Adrenal gland (tissue), 12 donors: ENCODE measurements around the gene MAT2B. TPM values are rescaled to one million over a fixed set of nuclear protein-coding genes. Genes with fewer than 3 reads are reported as not detected.

Experiments used
- DNase-seq, 7 donors: peaks; one replicate each; pipeline ENCODE4 v3.0.0-alpha.2; 2019 to 2020
- H3K27ac ChIP-seq, 5 donors: fragments of 200-600 bp; sonication (generic) in 4 of 5; 1 replicate in 3 of 5; 2 replicates in 2 of 5; pipeline versions ENCODE4 v1.5.1 to v1.8.0; 2016 to 2020; ENCODE audit warnings: mild to moderate bottlenecking in 1 of 5
- H3K27me3 ChIP-seq: fragments of 200-600 bp; 2 replicates; pipeline ENCODE4 v1.8.0; 2021
- H3K36me3 ChIP-seq, 2 donors: fragments of 200-600 bp; replicated peaks in 1 of 2; 1 replicate in 1 of 2; 2 replicates in 1 of 2; pipeline versions ENCODE4 v1.5.1 to v1.8.0; 2018 to 2022
- H3K4me1 ChIP-seq, 2 donors: fragments of 200-600 bp; replicated peaks in 1 of 2; 1 replicate in 1 of 2; 2 replicates in 1 of 2; pipeline versions ENCODE4 v1.5.1 to v1.8.0; 2018 to 2021
- H3K4me3 ChIP-seq, 4 donors: fragments of 200-600 bp; sonication (generic) in 3 of 4; one replicate each; pipeline ENCODE4 v1.5.1; 2016 to 2018
- H3K9me3 ChIP-seq, 3 donors: fragments of 200-600 bp; sonication (generic) in 1 of 3; replicated peaks in 1 of 3; 1 replicate in 2 of 3; 2 replicates in 1 of 3; pipeline versions ENCODE4 v1.5.1 to v1.8.0; 2016 to 2021
- POLR2A ChIP-seq, 2 donors: fragments of 450-650 bp; IDR thresholded peaks; one replicate each; pipeline ENCODE4 v1.6.1; 2017; ENCODE audit warnings: antibody characterized with exemption in 2 of 2, mild to moderate bottlenecking in 2 of 2, moderate library complexity in 1 of 2
- whole genome bisulfite sequencing, 4 donors: extraction: QIAGEN DNeasy Blood & Tissue Kit in 2 of 4; methylation state at CpG; one replicate each; pipeline versions ENCODE4 v1.1.5 to v1.1.7; 2013 to 2017; 5-methylcytosine and 5-hydroxymethylcytosine counted together
- intact Hi-C, 2 donors: fragments of 100-400 bp; cut with DNase I; formaldehyde crosslinking; loops; one replicate each; pipeline versions ENCODE4 v1.14.1 to v1.15.0; 2022 to 2023
- polyA plus RNA-seq, 3 donors: library from polyadenylated mRNA; stranded (reverse); fragments of 200-250 nt in 2 of 3; fragments of 350-450 nt in 1 of 3; fragmentation: Illumina TruSeq in 1 of 3; extraction: RNeasy Lipid Tissue Mini Kit (QIAGEN cat#74804) in 1 of 3; gene quantifications; one replicate each; pipeline ENCODE4 v1.2.3, GENCODE V29; 2013 to 2014
- total RNA-seq, 9 donors: library from RNA; depleted of rRNA in 4 of 9; stranded (reverse); fragments of >200 nt in 4 of 9; fragments of 120-200 nt in 1 of 9; fragmentation: NEBNext Ultra II Directional in 1 of 9; extraction: Animal tissue kit (Norgen Biotek cat#: 25700) in 1 of 9; gene quantifications; one replicate each; pipeline versions ENCODE4 v1.1.0 to v1.2.4, GENCODE V29; 2013 to 2023
- TF ChIP-seq, protein P1 (sequence below), 6 experiments: fragments of 450-650 bp in 4 of 6; fragments of 200-600 bp in 2 of 6; sonication (generic) in 1 of 6; IDR thresholded peaks; 1 replicate in 5 of 6; 2 replicates in 1 of 6; pipeline versions ENCODE4 v1.5.1 to v1.8.0; 2016 to 2021; ENCODE audit warnings: antibody characterized with exemption in 6 of 6, mild to moderate bottlenecking in 2 of 6, moderate library complexity in 1 of 6
- donor health status: healthy with polysubstance abuse.
- donor health status: Bipolar disorder and iron deficiency.
- donor health status: DM: yes; HTN: yes; CAD: no.
- donor health status: DM: no; HTN: no; CAD: no.
- donor health status: DM: no; HTN: no; CAD: no.
- donor health status: DM: yes; HTN: yes; CAD: no.

The MAT2B gene
- total and polyA plus RNA-seq, 12 donors, result 20.9 to 83.7 (median 57.5) TPM

DNA sequence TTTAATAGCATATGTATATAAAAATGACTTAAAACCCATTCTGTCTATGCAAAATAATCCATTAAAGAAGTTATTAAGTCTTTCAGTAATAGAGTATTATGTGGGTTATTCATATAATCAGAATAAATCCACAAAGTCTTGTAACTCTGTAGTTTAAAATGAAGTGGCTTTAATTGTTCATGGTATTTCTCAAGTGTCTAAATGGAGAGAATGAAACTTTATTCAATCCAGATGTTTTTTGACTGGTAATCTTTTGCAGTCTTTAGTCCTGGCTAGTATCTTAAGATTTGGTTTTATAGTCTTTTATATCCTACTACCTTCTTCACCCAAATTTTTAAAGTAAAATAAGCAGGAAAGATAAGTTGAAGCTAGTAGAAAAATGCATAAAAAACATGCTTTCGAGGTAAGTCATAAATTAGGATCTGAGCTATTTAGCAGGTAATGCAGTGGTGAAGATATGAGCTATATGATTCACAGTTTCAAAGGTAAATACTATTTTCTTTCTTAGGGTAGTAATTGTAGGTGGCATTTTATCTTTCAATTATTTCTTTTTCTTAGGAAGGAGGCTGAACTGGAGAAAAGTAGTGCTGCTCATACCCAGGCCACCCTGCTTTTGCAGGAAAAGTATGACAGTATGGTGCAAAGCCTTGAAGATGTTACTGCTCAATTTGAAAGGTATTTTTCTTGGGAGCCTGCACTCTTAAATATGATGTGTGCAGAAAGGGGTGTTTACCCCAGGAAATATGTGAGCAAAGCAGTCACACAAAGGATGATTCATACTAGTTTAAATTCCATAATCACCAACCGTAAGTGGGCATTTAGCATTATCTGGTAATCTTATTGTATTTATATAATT, 27.1 kb upstream of the MAT2B start:
- no peaks in the 10 kb centered on the region for H3K4me1 ChIP-seq
- intact Hi-C loops, result no loop called here
- no peaks in the 10 kb centered on the region for H3K27me3 ChIP-seq
- no peak overlapping the region for H3K27ac ChIP-seq
- no peak for DNase-seq
- H3K4me3 ChIP-seq, result no peak overlapping the region
- peaks cover 0 to 4% (median 0%) of the 10 kb centered on the region in 3 donors for H3K9me3 ChIP-seq
- TF ChIP-seq, protein P1, sequence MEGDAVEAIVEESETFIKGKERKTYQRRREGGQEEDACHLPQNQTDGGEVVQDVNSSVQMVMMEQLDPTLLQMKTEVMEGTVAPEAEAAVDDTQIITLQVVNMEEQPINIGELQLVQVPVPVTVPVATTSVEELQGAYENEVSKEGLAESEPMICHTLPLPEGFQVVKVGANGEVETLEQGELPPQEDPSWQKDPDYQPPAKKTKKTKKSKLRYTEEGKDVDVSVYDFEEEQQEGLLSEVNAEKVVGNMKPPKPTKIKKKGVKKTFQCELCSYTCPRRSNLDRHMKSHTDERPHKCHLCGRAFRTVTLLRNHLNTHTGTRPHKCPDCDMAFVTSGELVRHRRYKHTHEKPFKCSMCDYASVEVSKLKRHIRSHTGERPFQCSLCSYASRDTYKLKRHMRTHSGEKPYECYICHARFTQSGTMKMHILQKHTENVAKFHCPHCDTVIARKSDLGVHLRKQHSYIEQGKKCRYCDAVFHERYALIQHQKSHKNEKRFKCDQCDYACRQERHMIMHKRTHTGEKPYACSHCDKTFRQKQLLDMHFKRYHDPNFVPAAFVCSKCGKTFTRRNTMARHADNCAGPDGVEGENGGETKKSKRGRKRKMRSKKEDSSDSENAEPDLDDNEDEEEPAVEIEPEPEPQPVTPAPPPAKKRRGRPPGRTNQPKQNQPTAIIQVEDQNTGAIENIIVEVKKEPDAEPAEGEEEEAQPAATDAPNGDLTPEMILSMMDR (IDR thresholded peaks at IDR 0.05), result no peak
- no peak for TF ChIP-seq POLR2A (IDR thresholded peaks at IDR 0.05)
- H3K36me3 ChIP-seq, result no peaks in the 10 kb centered on the region
- WGBS, 4 donors, result 92 to 97% (median 95%) methylated on average over 2 of the region's 2 CpGs

DNA sequence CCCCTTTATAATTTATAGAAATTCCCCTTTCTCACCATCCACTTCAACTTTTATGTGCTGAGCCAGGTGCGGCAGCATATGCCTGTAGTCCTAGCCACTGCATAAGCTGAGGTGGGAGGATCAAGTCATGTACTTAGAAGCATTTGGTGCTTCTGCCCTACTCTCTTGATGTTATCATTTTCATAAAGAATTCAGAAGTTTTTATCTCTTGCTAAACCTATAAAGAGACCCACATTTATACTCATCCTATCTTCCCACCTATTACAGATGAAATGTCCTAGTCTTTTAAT, 26.5 kb upstream of the MAT2B start:
- no peak for TF ChIP-seq POLR2A (IDR thresholded peaks at IDR 0.05)
- TF ChIP-seq, protein P1 (IDR thresholded peaks at IDR 0.05), result no peak
- Histone ChIP-seq H3K4me1 (no peaks in the 10 kb centered on the region), H3K4me3 (no peak overlapping the region), H3K27me3 (no peaks in the 10 kb centered on the region), H3K9me3 (peaks cover 0 to 4% (median 0%) of the 10 kb centered on the region in 3 donors), H3K36me3 (no peaks in the 10 kb centered on the region), H3K27ac (no peak overlapping the region)
- WGBS, 4 donors, result 94 to 100% (median 100%) methylated on average over 1 of the region's 1 CpG
- DNase-seq, result no peak
- intact Hi-C loops, result no loop called here

DNA sequence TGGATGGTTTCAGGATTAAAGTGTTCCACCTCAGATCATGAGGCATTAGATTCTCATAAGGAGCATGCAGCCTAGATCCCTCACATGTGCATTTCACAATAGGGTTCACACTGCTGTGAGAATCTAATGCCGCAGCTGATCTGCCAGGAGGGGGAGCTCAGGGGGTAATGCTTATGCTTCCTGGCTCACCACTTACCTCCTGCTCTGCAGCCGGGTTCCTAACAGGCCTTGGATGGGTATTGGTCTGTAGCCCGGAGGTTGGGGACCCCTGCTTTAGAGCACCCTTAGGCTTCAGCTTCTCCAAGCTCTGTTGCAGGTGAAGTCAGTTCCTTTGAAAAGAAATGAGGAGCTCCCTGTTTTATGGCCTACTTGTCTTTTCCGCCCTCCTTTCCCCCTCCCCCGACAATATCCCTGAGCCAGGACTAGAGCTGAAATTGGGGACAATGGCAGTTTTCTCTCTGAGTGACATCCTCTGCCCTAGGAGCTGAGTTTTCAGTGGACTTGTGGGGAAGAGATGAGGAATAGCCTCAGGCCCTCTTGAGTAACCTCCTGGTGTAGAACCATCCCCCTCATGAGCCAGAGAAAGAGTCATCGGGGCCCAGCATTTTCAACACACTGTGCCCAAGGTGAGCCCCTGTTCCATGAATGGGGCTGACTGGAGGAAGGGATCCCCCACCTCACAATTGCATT, 16.2 kb upstream of the MAT2B start:
- H3K4me3 ChIP-seq, result no peak overlapping the region
- TF ChIP-seq, protein P1 (IDR thresholded peaks at IDR 0.05), result no peak
- TF ChIP-seq POLR2A (IDR thresholded peaks at IDR 0.05), result no peak
- intact Hi-C loops, result loop anchor here in 1 of 2 donors (5.0 kb wide), 1 partner anchor 638 kb away; no protein-coding TSS in a partner anchor
- WGBS, 4 donors, result 75 to 96% (median 87%) methylated on average over 5 to 6 of the region's 6 CpGs
- H3K9me3 ChIP-seq, result no peaks in the 10 kb centered on the region
- DNase-seq, result no peak
- H3K27ac ChIP-seq, result no peak overlapping the region
- no peaks in the 10 kb centered on the region for H3K4me1 ChIP-seq
- H3K27me3 ChIP-seq, result no peaks in the 10 kb centered on the region
- no peaks in the 10 kb centered on the region for H3K36me3 ChIP-seq

DNA sequence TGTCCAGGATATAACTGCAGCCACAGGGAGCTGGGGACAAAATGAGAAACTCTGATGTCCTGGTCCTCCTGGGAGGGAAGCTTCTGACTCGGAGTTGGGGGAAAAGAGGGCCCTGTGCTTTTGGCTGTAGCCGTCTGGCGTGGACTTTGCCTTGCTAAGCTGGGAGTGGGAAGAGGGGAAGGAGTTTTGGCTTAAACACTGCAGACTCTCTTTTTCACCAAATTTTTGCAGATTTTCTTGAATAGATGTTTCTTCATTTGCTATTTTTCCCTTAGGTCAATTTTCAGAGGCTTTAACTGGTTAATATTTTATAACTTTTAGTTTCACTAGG, 15.7 kb upstream of the MAT2B start:
- DNase-seq, result no peak
- 92 to 100% (median 96%) methylated on average over 3 of the region's 3 CpGs for WGBS, 4 donors
- no peaks in the 10 kb centered on the region for H3K9me3 ChIP-seq
- no peaks in the 10 kb centered on the region for H3K36me3 ChIP-seq
- H3K4me1 ChIP-seq, result no peaks in the 10 kb centered on the region
- intact Hi-C loops, result loop anchor here in 1 of 2 donors (5.0 kb wide), 1 partner anchor 638 kb away; no protein-coding TSS in a partner anchor
- H3K27ac ChIP-seq, result no peak overlapping the region
- H3K4me3 ChIP-seq, result no peak overlapping the region
- H3K27me3 ChIP-seq, result no peaks in the 10 kb centered on the region
- TF ChIP-seq, protein P1 (IDR thresholded peaks at IDR 0.05), result no peak
- no peak for TF ChIP-seq POLR2A (IDR thresholded peaks at IDR 0.05)
